ENCODE results near the gene G6PD.
"Not testable (repeated sequence)": the region's sequence is repeated elsewhere in the genome, so short reads cannot be mapped to it uniquely, and the experiment has no call there.

G6PD gene

DNA sequence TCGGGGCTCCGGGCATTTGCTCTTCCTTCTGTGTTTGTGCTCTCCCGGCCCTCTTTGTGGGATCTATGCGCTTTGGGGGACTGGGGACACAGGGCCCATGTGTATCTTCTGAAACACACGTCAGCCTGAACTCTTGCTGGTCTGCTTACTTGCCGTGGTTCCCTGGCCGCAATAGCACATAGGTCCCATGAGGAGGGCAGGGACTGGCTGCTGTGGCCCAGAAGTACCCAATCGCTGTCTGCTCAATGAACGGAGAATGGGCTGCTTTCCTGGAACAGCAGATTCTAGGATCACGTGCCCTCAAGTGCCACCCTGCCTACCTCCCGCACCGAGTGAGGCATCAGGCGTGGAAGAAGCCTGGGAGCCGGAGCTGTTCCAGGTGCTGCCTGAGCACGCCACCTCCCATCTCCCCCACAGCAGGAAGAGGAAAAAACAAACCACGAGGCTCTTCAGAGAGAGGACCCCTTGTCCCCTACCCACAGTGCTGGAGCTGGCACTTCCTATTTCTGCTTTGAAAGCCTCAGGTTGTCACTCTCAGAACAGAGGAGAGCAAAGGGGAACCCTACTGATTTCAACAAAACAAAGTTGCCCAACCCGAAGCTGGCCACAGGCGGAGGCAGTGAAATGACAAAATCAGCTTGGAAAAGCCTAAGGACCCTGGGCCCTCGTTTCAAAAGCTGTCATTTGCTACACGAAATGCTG lies 3.8 kb downstream of the G6PD start:
- peak; percentile 24 for DNase-seq (ENCODE audit: low spot score)

DNA sequence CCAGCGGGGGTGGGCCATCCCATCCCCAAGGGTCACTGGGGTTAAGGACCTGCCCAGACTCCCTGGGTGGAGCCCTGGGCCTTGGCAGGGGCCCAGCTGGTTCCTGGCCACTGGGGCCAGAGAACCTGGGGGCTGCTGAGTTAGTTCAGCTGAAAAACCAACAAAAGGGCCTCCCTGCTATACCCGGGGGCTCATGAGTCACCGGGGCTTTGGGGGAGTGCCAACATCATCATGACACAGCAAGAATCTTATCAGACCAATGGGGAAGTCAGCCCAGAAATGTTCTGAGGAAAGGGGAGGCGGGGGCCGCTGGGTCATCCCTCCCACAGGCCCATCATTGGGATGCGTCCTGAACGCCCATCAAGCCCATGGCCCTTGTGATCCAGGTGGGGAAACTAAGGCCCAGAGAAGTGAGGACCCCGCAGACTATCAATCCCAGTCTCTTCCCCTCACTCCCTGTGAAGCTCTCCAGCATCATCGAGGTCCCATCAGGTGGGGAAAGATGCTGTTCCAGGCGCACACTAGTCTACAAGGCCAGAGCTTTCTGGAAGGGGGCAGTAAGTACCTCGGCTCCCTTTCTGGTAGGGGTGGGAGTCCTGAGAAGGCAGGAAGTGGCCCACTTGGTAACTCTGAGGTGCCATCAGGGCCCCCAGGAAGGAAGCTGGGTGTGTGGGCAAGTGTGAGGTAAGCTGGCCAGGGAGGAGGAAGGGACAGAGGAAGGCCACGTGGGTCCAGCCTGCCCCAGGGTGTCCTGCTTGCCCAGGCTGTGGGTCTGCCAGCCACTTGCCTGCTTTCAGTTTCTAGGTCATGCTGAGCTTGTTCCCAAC lies 4.5 kb downstream of the G6PD start:
- peak; percentile 49 for DNase-seq (ENCODE audit: low spot score)

DNA sequence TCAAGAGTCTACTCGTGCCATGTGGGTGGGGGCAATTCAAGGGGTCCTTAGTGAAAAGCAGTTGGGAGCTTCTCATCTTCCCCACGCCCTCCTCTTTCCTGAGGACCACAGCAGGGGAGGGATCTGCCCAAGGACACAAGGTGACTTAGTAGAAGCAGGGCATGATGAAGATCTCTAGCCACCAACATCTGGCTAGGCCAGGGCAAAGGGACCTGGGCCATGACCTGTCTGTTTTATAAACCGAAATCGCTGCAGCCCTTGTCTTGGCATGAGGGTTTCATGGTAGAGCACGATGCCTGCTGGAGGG lies 5.1 kb downstream of the G6PD start:
- DNase-seq (ENCODE audit: low spot score), result no peak

DNA sequence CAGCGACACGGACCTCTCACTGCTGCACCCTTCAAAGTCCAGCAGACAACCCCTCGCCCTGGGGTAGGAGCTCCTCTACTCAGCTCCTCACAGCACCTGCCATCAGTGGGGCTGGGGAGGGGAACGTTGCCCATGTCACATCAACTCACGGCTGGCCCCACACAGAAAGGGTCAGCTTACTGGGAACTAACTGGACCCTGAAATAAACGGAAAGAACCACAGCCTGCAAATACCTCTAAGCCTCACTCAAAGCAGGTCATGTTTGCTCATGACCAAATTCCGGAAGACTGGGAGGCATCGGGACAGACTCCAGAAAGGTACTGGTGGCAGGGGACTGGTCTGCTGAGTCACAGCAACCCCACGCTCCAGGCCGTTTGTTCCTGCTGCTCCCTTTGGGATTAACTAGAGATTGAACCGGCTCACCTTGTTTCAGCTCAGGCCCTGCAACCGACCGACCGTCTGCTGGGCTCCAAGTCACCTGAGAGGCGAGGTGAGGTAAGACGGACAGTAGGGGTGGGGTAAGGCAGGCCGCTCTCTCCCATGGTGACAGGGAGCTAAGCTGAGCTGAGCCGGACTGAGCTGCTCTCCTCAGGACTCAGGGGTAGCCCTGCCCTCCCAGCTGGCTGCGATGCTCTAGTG lies 5.6 kb downstream of the G6PD start:
- DNase-seq (ENCODE audit: low spot score), result no peak

DNA sequence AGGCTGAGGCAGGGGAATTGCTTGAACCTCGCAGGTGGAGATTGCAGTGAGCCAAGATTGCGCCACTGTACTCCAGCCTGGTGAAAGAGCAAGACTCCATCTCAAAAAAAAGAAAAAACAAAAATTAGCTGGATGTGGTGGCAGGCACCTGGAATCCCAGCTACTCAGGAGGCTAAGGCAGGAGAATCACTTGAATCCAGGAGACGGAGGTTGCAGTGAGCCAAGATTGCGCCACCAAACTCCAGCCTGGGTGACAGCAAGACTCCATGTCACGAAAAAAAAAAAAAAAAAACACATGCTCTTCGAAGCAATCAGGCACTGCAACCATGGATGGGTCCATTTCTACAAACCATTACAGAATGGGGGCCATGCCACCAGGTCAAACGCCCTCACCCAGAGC lies 6.3 kb downstream of the G6PD start:
- not testable (repeated sequence) for DNase-seq (ENCODE audit: low spot score)

DNA sequence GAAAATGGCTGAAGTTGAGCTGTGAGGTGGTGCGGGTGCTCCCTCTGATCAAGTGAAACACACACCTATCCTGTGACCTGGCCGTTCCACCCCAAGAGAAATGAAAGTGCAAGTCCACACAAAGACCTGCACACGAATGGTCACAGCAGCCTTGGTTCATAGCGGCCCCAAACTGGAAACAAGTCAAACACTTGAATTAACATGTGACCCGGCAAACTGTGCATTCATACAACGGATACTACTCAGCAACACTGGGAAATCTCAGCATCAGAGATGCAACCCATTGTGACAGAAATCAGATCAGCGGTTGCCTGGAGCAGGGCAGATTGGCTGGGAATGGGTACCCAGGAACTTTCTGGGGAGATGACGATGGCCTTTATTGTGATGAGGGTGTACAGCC lies 7.6 kb downstream of the G6PD start:
- no peak for DNase-seq (ENCODE audit: low spot score)

DNA sequence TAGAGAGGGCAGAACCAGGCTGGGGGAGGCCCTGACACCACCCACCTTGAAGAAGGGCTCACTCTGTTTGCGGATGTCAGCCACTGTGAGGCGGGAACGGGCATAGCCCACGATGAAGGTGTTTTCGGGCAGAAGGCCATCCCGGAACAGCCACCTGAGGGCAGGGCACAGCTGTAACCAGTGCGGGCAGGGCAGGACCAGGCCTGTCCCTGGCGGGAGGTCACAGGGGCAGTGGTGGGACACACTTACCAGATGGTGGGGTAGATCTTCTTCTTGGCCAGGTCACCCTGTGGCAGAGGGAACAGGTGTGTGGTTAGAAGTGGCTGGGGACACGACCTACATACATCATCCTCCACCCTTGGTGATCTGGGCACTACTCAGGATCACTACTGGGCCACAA lies 10.8 kb downstream of the G6PD start:
- DNase-seq (ENCODE audit: low spot score), result no peak

DNA sequence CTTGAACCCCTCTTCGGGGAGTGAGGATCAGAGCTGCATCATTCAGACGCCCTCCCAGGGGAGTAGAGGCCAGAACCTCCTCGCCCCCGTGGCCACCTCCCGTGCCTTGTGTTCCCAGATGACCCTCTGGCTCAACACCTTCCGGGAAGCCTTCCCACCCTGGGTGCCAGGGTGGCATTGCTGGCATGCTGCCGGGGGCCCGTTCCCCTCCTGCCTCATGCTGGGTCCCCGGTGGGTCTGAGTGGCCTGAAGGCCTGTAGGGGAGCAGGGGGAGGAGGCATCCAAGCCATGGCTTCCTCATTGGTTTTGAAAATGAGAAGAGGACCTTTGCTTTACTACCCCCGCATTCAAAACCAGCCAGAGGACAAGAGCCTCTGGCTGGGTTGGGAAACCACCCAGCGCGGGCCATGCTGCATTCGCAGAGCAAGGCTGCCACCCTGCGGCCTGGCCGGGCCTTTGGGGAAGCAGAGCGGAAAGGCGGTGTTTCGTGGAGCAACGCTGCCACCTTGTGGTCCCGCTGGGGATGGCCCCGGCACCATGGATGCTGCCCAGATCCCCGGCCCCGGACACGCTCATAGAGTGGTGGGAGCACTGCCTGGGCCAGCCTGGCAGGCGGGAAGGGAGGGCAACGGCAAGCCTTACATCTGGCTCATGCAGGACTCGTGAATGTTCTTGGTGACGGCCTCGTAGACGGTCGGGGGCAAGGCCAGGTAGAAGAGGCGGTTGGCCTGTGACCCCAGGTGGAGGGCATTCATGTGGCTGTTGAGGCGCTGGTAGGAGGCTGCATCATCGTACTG lies 11.9 kb downstream of the G6PD start:
- peak; percentile 86 for DNase-seq (ENCODE audit: low spot score)

DNA sequence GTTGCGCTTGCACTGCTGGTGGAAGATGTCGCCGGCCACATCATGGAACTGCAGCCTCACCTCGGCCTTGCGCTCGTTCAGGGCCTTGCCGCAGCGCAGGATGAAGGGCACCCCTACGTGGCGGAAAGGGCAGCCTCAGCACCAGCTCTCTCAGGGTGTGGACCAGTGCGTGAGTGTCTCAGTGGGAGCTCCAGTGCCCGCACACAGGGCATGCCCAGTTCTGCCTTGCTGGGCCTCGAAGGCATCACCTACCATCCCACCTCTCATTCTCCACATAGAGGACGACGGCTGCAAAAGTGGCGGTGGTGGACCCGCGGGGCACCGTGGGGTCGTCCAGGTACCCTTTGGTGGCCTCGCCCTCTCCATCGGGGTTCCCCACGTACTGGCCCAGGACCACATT lies 14.0 kb downstream of the G6PD start:
- DNase-seq (ENCODE audit: low spot score), result no peak

DNA sequence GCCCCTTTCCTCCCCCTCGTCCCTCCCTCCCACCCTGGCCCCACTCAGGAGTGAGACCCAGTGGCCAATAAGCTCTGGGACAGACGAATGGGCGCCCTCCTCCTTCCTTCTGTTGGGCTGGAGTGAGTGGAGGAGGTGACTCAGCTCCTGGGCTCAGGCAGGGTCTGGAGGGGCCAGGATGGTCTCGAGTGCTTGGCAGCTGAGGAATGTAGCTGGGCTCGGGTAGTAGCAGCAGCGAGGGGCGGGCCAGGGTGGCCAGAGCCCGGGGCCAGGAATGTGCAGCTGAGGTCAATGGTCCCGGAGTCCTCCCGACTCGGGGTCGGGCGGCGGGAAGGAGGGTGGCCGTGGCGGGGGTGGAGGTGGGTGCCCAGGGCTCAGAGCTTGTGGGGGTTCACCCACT lies 15.0 kb downstream of the G6PD start:
- DNase-seq (ENCODE audit: low spot score), result no peak

DNA sequence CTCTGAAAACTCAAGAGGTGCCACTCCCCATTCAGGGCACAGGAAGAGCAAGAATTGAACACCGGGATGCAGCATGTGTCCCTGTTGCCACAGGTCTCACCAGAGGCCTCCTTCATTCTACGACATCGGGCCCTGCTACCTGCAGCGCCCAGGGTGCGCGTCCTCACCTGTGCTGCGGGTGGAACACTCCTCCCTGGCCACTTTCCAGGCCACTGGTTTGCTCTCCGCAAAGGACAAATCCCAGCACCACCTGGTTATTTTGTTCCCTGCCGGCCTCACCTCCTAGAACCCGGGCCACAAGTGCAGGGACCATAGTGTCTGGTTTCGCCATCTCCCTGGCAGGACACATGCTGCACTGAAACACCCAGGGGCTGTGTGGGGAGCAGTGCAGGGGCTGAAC lies 16.4 kb downstream of the G6PD start:
- no peak for DNase-seq (ENCODE audit: low spot score)

DNA sequence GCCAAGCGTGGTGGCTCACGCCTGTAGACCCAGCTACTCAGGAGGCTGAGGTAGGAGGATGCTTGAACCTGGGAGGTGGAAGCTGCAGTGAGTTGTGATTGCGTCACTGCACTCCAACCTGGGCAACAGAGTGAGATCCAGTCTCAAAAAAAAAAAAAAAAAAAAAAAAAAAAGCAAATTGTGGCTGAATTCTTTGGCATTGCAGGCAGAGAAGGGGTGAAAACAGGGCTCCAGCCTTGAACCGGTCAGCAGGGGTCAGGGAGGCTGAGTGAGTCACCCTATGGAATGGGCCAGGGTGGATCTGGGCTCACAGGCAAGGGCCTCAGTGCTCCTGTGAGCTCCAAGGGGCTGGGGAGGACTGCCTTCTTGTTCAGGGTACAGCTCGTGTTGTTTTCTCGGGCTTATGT lies 17.4 kb downstream of the G6PD start:
- no peak for DNase-seq (ENCODE audit: low spot score)

DNA sequence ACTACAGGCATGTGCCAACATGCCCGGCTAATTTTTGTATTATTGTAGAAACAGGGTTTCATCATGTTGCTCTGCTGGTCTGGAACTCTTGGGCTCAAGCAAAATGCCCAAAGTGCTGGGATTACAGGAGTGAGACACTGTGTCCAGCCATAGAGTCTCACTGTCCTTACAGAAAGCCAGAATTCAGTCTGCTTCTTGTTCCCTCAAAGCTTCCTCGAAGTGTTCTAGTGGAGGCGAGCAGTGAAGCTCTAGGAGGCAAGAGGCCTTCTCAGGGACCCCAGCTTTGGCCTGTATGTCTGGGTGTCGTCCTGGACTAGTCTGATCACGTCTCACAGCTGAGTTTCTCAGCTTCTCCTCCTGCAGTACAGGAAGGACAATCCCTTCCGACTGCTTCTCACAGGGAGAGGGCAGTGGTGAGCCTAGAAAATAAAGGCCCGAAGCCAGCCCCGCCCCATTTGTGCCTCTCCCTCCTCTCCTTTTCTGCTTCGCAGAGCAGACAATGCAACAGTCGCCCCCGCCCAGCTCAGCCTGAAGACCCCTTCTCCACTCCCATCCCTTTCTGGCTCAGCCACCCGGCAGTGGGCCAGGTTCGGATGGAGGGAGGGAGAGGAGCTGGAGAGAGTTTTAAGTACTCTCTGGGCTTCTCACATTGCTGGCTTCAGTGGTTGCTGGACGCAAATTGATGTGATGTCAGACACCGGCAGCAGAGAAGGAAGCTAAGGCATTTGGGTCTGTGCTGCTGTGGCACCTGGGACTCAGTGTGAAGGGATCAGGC lies 19.6 kb downstream of the G6PD start:
- peak; percentile 66 for DNase-seq (ENCODE audit: low spot score)

DNA sequence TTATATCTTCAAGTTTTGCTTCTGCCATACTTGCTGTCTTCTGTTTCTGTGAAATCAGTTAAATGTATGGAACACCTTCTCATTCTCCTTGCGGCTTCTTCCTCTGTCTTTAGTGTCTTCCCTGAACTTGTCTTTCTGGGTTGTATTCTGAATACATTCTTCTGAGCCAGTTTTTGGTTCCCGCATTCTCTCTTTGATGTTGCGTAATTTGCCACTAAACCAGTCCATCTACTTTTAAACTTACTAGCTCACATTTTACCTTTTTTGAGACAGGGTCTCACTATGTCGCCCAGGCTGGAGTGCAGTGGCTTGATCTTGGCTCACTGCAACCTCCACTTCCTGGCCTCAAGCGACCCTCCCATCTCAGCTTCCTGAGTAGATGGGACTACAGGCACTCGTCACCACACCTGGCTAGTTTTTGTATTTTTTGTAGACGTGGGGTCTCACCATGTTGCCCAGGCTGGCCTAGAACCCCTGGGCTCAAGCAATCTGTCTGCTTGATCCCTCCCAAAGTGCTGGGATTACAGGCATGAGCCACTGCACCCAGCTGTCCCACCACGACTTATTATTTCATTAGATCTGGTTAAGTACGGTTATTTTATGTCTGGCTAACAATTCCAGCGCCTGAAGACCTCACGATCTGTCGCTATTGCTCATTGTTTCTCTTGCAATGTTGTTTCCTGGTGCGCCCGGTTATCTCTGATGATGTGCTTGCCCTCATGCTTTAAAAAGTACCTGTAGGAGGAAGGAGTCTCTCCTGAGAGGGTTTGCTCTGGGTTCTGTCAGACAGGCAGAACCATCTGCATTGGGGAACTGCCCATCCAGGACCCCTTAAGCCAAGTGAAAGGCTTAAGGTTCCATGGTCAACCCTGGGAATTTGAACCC lies 20.8 kb downstream of the G6PD start:
- DNase-seq (ENCODE audit: low spot score), result no peak

DNA sequence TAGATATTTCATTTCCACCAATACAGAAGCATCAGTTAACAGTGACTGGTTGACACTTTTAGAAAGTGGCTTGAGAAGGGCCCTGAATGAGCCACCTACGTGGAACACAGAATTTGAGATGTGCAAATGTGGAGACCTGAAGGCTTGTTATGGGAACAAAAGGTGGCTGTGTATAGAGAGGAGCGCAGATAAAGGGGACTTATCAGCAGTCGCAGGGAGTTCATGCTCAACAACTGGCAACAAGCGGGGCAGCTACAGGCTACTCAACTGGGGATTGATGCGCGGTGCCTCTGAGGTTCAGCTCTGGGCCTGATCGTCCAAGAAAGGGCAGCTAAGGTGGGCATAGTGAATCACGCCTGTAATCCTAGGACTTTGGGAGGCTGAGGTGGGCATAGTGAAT lies 27.3 kb downstream of the G6PD start:
- no peak for DNase-seq (ENCODE audit: low spot score)

DNA sequence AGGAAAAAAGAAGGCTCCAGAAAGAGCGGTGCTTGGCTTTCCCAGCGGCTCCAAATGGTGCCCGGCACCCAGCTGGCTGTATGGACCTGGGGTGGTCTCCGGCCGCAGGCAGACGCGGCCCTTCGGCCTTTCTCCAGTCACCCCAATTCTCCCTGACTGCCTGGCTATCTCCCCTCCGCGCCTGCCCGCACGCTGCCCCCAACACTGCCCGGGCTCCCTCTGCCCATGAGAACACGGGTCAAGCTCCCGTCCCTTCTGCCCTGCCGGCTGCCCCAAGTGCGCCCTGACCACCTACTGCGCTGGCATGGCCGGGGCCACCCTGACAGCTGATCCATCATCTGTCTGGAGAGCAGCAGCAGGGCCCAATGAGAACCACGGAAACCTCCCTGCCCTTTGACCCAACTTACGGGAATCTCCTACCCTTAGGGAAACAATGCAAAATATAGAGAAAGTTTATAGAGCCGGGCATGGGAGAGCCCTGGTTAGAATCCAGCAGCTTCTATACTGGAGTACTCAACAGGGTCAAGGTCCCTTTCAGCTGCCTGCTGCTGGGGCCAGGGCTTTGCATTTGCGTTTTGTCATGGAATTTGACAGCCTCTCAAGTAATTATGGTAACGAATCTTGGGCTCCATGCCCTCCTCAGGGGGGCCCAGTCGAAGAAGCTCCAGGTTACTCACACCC lies 29.4 kb downstream of the G6PD start:
- no peak for DNase-seq (ENCODE audit: low spot score)

DNA sequence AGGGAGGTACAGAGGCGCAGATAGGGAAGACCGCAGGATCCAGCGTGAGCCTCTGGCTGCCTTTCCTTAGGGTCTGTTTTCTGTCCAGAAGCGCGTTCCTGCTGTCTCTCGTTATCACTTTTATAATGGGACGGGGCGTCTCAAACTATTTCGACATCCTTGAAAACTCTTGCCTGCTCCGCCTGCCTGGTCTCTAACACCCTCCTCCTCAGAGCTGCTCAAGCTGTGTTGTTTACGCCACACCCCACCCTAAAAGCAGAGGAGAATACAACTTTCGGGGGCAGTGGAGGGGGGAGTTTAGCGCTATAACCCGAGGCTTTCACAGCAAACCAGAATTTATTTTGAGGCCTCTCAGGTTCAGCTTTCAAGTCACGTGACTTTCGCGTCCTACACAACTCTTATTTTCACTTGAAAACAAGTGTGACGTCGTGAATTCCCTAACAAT lies 30.0 kb downstream of the G6PD start:
- DNase-seq (ENCODE audit: low spot score), result peak; percentile 12

DNA sequence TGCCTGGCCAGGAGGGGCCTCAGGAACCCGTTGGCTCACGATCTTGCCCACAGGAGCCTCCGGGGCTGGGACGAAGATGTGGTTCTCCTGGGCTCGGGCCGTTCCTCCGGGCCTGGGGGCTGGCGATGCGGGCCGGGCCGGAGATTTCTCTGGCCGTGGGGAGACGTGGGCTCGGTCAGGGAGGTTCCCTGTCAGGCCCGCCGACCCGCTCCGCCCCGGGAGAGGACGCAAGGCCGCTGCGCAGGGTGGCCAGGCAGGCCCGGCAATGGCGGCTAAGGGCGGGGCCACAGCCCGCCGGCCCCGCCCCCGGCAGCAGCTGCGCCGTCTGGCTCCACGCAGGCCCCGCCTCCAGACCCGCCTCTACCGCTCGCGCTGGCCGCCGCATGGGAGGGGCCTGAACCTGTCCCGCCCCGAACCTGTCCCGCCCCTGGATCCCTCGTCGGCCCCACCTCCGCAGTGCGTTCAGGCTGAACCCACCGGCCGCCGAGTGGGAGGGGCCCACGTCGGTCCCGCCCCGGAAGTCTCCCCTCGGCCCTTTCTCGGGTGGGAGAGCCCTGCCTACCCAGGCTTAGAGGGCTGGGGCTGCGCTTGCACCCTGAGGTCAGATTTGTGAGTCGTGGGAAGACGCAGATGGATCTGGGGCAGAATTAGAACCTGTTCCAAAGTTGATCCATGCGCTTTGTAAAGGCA lies 30.5 kb downstream of the G6PD start, which contains the start of gene FAM3A:
TSS of gene FAM3A (minus strand) at position 267 of the 690 bp plus-strand sequence. CDS start 460 bp downstream, outside the sequence.
- peak; percentile 92 for DNase-seq (ENCODE audit: low spot score)

Data from CD4-positive, alpha-beta T cell treated with Interleukin-2 at 100 ng/mL for 4 hours (primary cell).